GM23338 (cell line): ENCODE measurements around the gene PTPN22.

Experiments
- CTCF ChIP-seq, 2 experiments: fragments of 200-600 bp in 1 of 2; sonication (generic) in 1 of 2; conservative IDR thresholded peaks; 2 replicates each; pipeline versions ENCODE4 v1.5.1 to v1.6.1; 2016 to 2017; ENCODE audit warnings: antibody characterized with exemption in 2 of 2, low read depth in 2 of 2, mild to moderate bottlenecking in 2 of 2, moderate library complexity in 1 of 2
- EZH2 ChIP-seq: fragments of 200-600 bp; sonication (generic); IDR thresholded peaks from one replicate; pipeline ENCODE4 v1.8.0; 2017; ENCODE audit warnings: antibody characterized with exemption, mild to moderate bottlenecking, low read depth; ENCODE audit not compliant: unreplicated experiment
- POLR2AphosphoS5 ChIP-seq: IDR thresholded peaks from 2 replicates; pipeline ENCODE4 v1.6.1; 2016; ENCODE audit warnings: antibody characterized with exemption, low read depth
- REST ChIP-seq: IDR thresholded peaks from one replicate; pipeline ENCODE4 v1.6.1; 2018; ENCODE audit warnings: antibody characterized with exemption; ENCODE audit not compliant: unreplicated experiment

- no peak for TF ChIP-seq EZH2
- no peak for TF ChIP-seq REST
- no peak for TF ChIP-seq CTCF (conservative IDR thresholded peaks at IDR 0.05; ENCODE audit: low read depth in 2 of 2)
- TF ChIP-seq POLR2AphosphoS5: no peak
Observed at GRCh38 chr1:113905435-113905861, 33.9 kb upstream of the PTPN22 start.
